ENCODE results near the gene TSHZ1. TPM values are rescaled to one million over a fixed set of nuclear protein-coding genes. Genes with fewer than 3 reads are reported as not detected.

The TSHZ1 gene
- total and polyA plus RNA-seq, 2 experiments from 2014 or later: 0.23 to 0.38 TPM

GRCh38 chr18:75216911-75217689 lies 6.5 kb downstream of the TSHZ1 start:
- TF ChIP-seq STAT1 (IDR thresholded peaks at IDR 0.05; ENCODE audit: unreplicated experiment): no peak
- TF ChIP-seq EZH2phosphoT487 (IDR thresholded peaks at IDR 0.05; ENCODE audit: unreplicated experiment): no peak
- TF ChIP-seq NANOG (IDR thresholded peaks at IDR 0.05; ENCODE audit: borderline replicate concordance): no peak
- TF ChIP-seq JUNB (IDR thresholded peaks at IDR 0.05; ENCODE audit: unreplicated experiment): no peak
- TF ChIP-seq EZH2 (IDR thresholded peaks at IDR 0.05; ENCODE audit: low read depth, unreplicated experiment): no peak
- TF ChIP-seq ZNF331 (CRISPR knock-in tag; IDR thresholded peaks at IDR 0.05; ENCODE audit: low read depth): no peak
- no peak for TF ChIP-seq POLR2AphosphoS5 (IDR thresholded peaks at IDR 0.05; ENCODE audit: low read depth)
- TF ChIP-seq REST (IDR thresholded peaks at IDR 0.05; ENCODE audit: unreplicated experiment): no peak
- no peak for TF ChIP-seq ETS1 (IDR thresholded peaks at IDR 0.05)
- no peak for TF ChIP-seq ZNF114 (CRISPR knock-in tag; IDR thresholded peaks at IDR 0.05)
- no peak for TF ChIP-seq CTCF (conservative IDR thresholded peaks at IDR 0.05; ENCODE audit: low read depth in 2 of 2)
- no peak for TF ChIP-seq CREB1 (CRISPR knock-in tag; IDR thresholded peaks at IDR 0.05; ENCODE audit: low read depth)
- TF ChIP-seq ZNF462 (CRISPR knock-in tag; IDR thresholded peaks at IDR 0.05): no peak
- no peaks in the 10 kb centered on the region for H4K20me1 ChIP-seq (replicated peaks; ENCODE audit: insufficient read depth)
- no peaks in the 10 kb centered on the region for H3F3A ChIP-seq (replicated peaks; ENCODE audit: low read depth)
- no peak overlapping the region for H3K4me2 ChIP-seq
- no peak overlapping the region for H3K4me3 Mint-ChIP-seq
- no peak overlapping the region for H3K4me3 ChIP-seq
- peaks cover 31% of the 10 kb centered on the region for H3K27me3 ChIP-seq (ENCODE audit: insufficient read depth)
- H3K4me1 ChIP-seq (ENCODE audit: insufficient read depth): peaks cover 9% of the 10 kb centered on the region; the same call in 1 of the 2 replicates
- no peak overlapping the region for H3K27ac Mint-ChIP-seq
- no peaks in the 10 kb centered on the region for H3K36me3 ChIP-seq (ENCODE audit: insufficient read depth)
- no peak for ATAC-seq
- H3K27me3 Mint-ChIP-seq (ENCODE audit: insufficient read depth, low read depth, poor library complexity): peaks cover 17% of the 10 kb centered on the region
- no peaks in the 10 kb centered on the region for H3K9me3 Mint-ChIP-seq
- H3K36me3 Mint-ChIP-seq (ENCODE audit: low read depth): no peaks in the 10 kb centered on the region
- no peak overlapping the region for H3K27ac ChIP-seq (ENCODE audit: low read depth)
- H3K79me2 ChIP-seq (replicated peaks; ENCODE audit: insufficient read depth): no peaks in the 10 kb centered on the region
- peaks cover 21% of the 10 kb centered on the region for H3K4me1 Mint-ChIP-seq
- DNase-seq (ENCODE audit: low spot score): no peak
- 0 out of 2 replicates have a peak overlapping the region, but pooled peaks have one; percentile 52 for H2AFZ ChIP-seq
- no peaks in the 10 kb centered on the region for H3K9me2 ChIP-seq (ENCODE audit: insufficient read depth)

Measured in GM23338 (cell line).